Measurements from ENCODE around the gene TFEB. TPM values are rescaled to one million over a fixed set of nuclear protein-coding genes. Genes with fewer than 3 reads are reported as not detected.
"Not testable (repeated sequence)": the region's sequence is repeated elsewhere in the genome, so short reads cannot be mapped to it uniquely, and the experiment has no call there.

Gene TFEB
- total RNA-seq, 1 experiment from 2014 or later: 1.6 TPM

GRCh38 chr6:41766043-41766664 lies 30.7 kb upstream of the TFEB start:
- not testable (repeated sequence) for DNase-seq (ENCODE audit: low spot score)

GRCh38 chr6:41763470-41763869 lies 28.1 kb upstream of the TFEB start:
- DNase-seq (ENCODE audit: low spot score): no peak

GRCh38 chr6:41759905-41760579 lies 24.6 kb upstream of the TFEB start:
- DNase-seq (ENCODE audit: low spot score): no peak

DNA sequence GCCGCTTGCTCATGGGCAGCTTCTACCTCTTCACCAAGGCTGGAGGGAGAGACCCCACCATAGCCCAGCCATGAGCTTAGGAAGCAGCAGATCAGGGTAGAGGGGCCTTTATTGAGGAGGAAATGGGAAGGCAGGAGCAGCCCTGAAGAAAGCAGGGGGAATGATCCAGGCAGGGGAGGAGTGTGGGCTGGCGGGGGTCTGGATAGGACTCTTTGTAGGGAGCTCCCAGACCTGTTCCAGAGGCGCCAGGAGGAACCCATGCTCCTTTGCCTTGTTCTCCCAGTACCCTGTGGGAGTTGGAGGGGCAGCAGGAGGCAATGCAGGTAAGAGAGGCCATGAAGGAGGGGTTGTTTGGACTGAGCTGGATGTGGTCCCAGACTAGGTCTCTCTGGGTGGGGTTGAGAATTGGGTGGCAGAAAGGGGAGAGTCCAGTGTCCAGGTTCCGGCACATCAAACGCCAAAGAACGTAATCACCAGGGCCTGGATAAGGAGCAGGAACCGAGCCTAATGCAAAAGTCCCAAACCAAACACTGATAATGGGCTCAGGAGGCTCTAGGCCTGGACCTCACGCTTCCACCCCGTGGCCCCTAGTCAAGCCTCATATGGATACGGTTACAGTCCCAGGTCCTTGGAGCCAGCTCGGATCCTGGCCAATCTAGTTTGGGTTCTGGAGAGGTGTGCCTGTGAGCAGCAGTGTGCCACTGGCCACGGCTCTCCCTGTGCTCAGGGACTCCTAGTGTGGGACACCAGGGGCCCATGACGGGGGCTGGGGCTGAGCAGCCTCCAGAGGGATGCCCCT lies 23.9 kb upstream of the TFEB start:
- no peak for DNase-seq (ENCODE audit: low spot score)

DNA sequence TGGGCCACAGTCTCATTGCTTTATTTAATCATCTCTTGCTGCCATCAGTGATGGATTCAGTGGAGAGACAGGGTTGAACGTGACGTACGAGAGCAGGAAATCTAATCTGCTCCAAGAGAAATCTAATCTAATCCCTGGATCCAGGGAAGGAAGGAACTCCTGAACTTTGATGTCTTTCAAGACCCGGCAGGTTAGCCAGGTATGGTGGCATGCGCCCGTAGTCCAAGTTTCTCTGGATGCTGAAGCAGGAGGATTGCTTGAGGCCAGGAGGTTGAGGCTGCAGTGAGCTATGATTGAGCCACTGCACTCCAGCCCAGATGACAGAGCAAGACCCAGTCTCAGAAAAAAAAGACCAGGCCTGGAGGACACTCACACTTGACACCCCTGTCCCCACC lies 23.2 kb upstream of the TFEB start:
- DNase-seq (ENCODE audit: low spot score): no peak

- no peak for DNase-seq (ENCODE audit: low spot score)
These were observed 22.7 kb upstream of the TFEB start for GRCh38 chr6:41757931-41758640.

DNA sequence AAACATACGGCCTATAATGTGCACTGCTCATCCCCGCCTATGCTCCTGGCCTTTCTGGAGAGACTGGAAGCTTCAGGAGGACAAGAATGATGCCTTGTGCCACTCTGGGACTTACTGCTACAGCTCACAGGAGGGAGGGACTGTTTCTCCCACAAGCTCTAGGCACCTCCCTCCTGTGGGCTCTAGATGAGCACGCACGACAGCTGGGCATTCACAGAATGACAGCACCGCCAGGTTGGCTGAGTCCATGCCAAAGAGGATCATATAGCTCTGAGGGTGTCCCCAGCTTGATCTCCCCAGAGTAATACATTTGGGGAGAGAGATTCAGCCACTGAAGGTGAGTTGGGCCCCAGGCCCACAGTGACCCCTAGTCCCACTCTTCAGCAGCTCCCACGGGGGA lies 21.9 kb upstream of the TFEB start:
- DNase-seq (ENCODE audit: low spot score): no peak

- no peak for DNase-seq (ENCODE audit: low spot score)
These were observed 20.9 kb upstream of the TFEB start for GRCh38 chr6:41756354-41756753.

DNA sequence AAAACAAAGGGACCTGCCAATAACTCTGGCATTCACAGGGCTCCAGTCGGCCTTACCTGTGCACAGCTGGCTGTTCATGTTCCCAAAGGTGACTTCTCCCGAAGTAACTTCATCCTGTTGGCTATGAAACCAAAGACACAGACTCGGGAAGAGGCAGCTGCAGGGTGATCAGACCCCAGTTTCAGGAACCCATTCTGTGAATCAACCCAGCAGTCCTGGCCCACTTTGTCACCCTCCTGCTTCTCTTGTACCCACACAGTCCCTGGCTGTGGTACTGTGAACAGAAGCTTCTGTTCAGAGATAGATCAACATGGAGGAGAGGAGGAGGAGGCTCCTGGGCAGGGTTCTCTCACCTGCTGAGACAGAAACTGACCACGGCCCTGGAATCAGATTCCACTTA lies 20.5 kb upstream of the TFEB start:
- no peak for DNase-seq (ENCODE audit: low spot score)

DNA sequence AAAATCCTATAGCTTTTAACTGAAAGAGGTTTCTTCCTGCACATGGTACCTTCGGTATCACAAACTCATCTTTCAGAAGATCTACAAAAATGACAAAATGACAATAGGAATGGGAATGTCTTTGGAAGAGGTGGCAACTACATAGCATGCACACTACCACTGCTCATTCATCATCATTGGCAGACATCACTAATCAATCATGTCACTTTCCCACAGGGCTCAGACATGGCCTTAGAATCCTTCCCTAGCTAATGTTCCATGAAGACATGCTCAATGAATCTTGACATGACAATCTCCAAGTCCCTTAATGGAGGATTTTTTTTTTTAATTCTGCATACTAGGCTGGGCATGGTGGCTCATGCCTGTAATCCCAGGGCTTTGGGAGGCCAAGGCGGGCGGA lies 15.0 kb upstream of the TFEB start:
- no peak for DNase-seq (ENCODE audit: low spot score)

- no peak for DNase-seq (ENCODE audit: low spot score)
These were observed 13.1 kb upstream of the TFEB start for GRCh38 chr6:41748542-41748941.

DNA sequence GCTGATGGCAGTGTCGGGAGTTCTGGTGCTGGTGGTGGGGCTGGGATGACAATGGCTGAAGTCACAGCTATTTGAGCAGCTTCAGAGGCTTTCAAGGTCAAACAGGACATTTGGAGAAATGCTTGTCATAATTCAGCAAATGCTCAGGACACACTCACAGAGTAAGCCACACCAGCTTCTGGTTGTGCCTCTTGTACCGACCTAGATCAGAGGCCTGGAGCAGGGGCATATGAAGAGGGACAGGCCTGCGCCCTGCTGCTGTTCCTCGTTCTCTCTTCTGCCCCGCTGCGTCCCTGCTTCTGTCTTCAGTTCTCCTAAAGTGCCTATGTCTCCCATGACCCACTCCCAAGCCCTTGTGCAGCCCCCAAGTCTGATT lies 12.7 kb upstream of the TFEB start:
- DNase-seq (ENCODE audit: low spot score): no peak

DNA sequence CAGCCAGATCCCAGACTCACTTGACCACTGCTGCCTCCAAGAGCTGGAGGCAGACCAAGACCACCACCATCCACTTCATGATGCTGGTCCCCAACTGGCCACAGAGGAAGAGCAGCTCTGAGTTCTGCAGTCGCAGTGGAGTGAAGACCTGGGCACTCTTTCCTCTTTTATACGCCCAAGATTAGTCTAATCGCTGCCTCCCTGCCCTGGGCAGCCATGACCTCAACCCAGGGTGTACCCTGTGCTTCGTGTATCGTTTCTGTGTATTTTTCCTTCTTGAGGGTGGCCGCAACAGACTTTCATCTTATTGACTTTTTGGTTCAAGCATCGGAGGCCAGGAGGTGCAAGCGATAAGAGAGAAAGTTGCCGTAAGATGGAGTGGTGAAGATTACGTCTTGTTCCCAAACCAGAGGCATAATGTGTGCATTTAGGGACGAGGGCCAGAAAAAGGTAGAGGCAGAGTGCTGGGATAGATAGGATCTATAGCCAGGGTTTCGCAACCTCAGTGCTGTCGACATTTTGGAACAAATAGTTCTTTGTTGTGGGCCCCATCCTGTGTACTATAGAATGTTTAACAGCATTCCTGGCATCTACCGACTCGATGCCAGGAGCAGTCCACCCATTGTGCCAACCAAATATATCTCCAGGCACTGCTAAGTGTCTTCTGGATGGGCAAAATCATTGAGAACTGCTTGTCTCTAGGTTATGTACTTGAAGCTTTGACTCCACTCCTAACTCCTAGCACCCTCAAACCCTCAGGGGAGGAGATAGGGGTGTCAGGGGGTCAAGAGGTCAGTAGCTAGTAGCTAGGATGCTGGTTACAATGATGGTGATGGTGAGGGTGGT lies 12.1 kb upstream of the TFEB start, which contains the start of gene PGC:
TSS of gene PGC (minus strand) at position 142 of the 846 bp plus-strand sequence. CDS start at position 79, 63 bp downstream.
- no peak for DNase-seq (ENCODE audit: low spot score)

DNA sequence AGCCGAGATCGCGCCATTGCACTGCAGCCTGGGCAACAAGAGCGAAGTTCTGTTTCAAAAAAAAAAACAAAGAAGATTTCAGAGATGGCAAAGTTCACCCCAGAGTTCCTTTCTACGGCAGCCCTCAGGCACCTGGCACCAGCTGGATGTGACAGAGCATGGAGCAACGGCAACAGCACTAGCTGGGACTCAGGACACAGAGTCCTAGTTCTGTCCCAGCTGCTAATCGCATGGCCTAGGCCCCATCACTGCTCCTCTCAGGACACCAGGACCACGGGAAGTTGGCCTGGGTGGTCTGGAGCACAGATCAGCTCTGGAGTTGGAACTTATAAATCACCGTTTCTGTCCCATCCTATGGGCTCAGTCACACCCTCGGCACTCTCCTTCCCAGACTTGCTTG lies 10.7 kb upstream of the TFEB start:
- DNase-seq (ENCODE audit: low spot score): no peak

DNA sequence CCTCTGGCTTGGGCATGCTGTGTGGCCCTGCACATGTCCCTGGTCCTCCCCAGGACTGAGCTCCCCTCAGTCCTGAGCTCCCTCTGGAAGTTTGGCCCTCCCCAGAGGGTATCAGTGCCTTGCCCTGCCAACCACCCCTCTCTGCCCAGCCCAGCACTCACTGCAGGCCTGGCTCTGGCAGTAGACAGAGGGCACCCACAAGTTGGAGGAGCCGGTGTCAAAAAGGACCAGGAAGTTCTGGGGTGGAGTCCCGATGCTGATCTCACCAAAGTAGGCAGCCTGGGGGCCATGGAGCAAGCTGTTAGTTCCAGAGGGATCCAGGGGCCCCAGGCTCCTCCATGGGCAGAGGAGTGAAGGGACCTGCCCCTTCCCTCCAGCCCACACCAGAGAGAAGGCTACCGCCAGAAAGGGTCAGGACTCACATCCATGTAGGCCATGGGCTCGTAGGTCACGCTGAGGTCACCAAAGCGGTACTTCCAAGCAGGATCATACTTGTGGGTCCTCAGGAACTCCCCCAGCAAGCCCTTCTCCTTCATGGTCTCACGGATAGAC lies 8.9 kb upstream of the TFEB start:
- DNase-seq (ENCODE audit: low spot score): no peak

GRCh38 chr6:41743406-41744235 lies 8.2 kb upstream of the TFEB start:
- no peak for DNase-seq (ENCODE audit: low spot score)

DNA sequence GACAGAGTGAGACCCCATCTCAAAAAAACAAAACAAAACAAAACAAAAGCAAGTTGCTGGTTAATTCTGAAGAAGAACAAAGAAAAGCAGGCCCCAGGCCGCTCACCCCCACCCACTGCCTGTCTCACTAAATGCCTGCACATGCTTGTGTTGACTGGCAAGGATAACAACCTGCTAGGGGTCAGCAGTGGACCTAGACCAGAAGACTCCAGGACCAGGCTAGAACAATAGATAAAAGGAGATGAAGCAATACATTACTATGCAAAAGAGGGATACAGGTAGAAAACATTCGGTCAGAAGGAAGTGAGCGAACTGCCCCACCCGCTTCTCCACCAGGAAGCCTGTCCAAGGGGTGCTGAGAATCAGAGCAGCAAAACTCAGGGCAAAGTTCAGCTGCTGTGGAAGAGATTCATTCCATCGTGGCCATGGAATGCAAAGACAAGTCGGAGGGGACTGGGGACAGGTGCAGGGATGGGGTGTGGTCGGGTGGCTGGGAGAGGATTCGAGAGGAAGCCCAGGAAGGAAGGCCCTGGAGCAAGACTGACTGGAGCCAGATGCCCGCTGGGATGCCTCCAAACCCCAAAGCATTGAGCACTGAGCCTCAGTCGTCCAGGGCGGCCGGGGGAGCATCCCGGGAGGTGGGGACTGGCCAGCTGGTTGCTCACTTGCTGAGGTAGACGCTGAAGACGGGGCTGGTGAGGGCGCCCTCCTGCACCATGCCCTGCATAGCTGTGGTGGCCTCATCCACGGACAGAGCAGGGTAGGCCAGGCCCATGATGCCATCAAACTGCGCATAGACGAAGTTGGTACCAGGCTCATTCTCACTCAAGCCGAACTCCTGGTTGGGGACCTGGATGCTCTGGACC lies 6.5 kb upstream of the TFEB start:
- DNase-seq (ENCODE audit: low spot score): no peak

GRCh38 chr6:41740366-41741162 lies 5.2 kb upstream of the TFEB start:
- DNase-seq (ENCODE audit: low spot score): no peak
